Calu3 (cell line): ENCODE results near the gene PGAP6. TPM values are rescaled to one million over a fixed set of nuclear protein-coding genes. Genes with fewer than 3 reads are reported as not detected.
"Not testable (repeated sequence)": the region's sequence is repeated elsewhere in the genome, so short reads cannot be mapped to it uniquely, and the experiment has no call there.

Source experiments
- BruUV-seq: library from RNA; stranded (reverse); fragments of 400-500 nt; replicated peaks from 2 replicates; lab custom pipeline; 2021; lab: Mats Ljungman, UMichigan
- CTCF ChIA-PET: fragments of 300-600 bp; sonication (Branson Sonifier 250); formaldehyde crosslinking; loops from one replicate; lab custom pipeline; 2022; ENCODE audit warnings: antibody characterized with exemption; lab: Charles Lee
- DNase-seq: peaks from one replicate; pipeline ENCODE4 v3.0.0; 2022
- H3K27ac Mint-ChIP-seq: one replicate; pipeline ENCODE4 v1.8.0; 2022; ENCODE audit warnings: mixed read lengths; ENCODE audit not compliant: unreplicated experiment
- H3K27me3 Mint-ChIP-seq: one replicate; pipeline ENCODE4 v1.8.0; 2022; ENCODE audit warnings: mixed read lengths; ENCODE audit not compliant: unreplicated experiment
- H3K36me3 Mint-ChIP-seq: one replicate; pipeline ENCODE4 v1.8.0; 2022; ENCODE audit warnings: mild to moderate bottlenecking, moderate library complexity, mixed read lengths; ENCODE audit not compliant: insufficient read depth, unreplicated experiment
- H3K4me1 Mint-ChIP-seq: one replicate; pipeline ENCODE4 v1.8.0; 2022; ENCODE audit warnings: mild to moderate bottlenecking, low read depth, mixed read lengths; ENCODE audit not compliant: unreplicated experiment
- H3K4me3 Mint-ChIP-seq: one replicate; pipeline ENCODE4 v1.8.0; 2022; ENCODE audit warnings: mild to moderate bottlenecking, low read depth, moderate library complexity, mixed read lengths; ENCODE audit not compliant: unreplicated experiment
- H3K9me3 Mint-ChIP-seq: one replicate; pipeline ENCODE4 v1.8.0; 2022; ENCODE audit warnings: low read depth, mixed read lengths; ENCODE audit not compliant: unreplicated experiment
- intact Hi-C: fragments of 100-400 bp; cut with micrococcal nuclease; formaldehyde crosslinking; loops from one replicate; pipeline ENCODE4 v1.10.0; 2022; ENCODE audit not compliant: unreplicated experiment
- total RNA-seq: library from RNA; stranded (reverse); gene quantifications from 2 replicates; pipeline ENCODE4 v1.2.3, GENCODE V29; 2022
- TF ChIP-seq, protein P1 (sequence below): fragments of 200-600 bp; IDR thresholded peaks from one replicate; pipeline ENCODE4 v1.8.0; 2022; ENCODE audit warnings: antibody characterized with exemption; ENCODE audit not compliant: unreplicated experiment

Gene PGAP6
- total RNA-seq, 1 experiment from 2014 or later, result 70.0 TPM

DNA sequence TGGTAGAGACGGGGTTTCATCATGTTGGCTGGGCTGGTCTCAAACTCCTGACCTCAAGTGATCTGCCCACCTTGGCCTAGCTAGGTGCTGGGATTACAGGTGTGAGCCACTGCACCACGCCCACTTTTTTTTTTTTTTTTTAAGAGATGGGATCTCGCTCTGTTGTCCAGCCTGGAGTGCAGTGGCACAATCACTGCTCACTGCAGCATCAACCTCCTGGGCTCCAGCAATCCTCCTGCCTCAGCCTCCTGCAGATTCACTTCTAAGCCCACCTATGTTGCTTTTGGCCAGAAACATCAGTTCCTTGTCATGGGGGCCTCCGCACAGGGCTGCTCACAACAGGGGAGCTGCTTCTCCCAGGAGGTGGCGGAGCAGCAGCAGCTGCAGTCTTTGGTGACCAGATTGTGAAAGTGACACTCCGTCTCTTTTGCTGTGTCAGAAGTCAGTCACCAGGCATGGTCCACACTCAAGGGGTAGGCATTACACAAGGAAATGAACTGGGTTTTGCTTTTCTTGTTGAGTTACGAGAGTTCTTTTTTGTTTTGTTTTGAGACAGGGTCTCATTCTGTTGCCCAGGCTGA is 10.8 kb upstream of the PGAP6 start:
- no TSS peak for BruUV-seq
- intact Hi-C loops, result no loop called here
- Mint-ChIP-seq H3K27me3 (no peaks in the 10 kb centered on the region), H3K9me3 (no peaks in the 10 kb centered on the region), H3K36me3 (peaks cover 28% of the 10 kb centered on the region), H3K27ac (no peak overlapping the region), H3K4me1 (no peaks in the 10 kb centered on the region), H3K4me3 (no peak overlapping the region)
- CTCF ChIA-PET, result interaction anchor here (1.4 kb wide), 1 partner anchor 95 kb away, joined by 3 read pairs; no protein-coding TSS in a partner anchor
- TF ChIP-seq, protein P1, sequence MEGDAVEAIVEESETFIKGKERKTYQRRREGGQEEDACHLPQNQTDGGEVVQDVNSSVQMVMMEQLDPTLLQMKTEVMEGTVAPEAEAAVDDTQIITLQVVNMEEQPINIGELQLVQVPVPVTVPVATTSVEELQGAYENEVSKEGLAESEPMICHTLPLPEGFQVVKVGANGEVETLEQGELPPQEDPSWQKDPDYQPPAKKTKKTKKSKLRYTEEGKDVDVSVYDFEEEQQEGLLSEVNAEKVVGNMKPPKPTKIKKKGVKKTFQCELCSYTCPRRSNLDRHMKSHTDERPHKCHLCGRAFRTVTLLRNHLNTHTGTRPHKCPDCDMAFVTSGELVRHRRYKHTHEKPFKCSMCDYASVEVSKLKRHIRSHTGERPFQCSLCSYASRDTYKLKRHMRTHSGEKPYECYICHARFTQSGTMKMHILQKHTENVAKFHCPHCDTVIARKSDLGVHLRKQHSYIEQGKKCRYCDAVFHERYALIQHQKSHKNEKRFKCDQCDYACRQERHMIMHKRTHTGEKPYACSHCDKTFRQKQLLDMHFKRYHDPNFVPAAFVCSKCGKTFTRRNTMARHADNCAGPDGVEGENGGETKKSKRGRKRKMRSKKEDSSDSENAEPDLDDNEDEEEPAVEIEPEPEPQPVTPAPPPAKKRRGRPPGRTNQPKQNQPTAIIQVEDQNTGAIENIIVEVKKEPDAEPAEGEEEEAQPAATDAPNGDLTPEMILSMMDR, result no peak
- DNase-seq, result no peak

DNA sequence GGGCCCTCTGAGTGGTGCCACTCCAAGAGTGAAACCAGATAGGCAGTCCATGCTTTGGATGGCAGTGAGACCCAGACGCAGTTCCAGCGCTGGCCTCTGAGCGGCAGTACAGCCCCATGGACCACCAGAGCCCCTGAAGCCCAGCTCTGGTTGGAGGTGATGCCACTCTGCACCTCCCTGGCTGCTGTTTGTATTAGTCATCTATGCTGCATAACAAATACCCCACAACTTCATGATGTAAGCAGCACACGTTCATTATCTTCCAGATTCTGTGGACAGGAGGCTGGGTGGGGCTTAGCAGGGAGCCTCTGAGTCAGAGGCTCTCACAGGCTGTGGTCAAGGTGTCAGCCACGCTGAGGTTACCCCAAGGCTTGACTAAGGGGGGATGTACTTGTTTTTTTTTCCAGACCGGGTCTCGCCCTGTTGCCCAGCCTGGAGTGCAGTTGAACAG is 10.1 kb upstream of the PGAP6 start:
- Mint-ChIP-seq H3K4me3 (no peak overlapping the region), H3K36me3 (peaks cover 26% of the 10 kb centered on the region), H3K27ac (no peak overlapping the region), H3K4me1 (no peaks in the 10 kb centered on the region), H3K27me3 (no peaks in the 10 kb centered on the region), H3K9me3 (no peaks in the 10 kb centered on the region)
- intact Hi-C loops, result no loop called here
- TF ChIP-seq, protein P1, result peak; percentile 61
- CTCF ChIA-PET, result interaction anchor here (0.5 to 1.4 kb wide), 2 partner anchors 96 to 103 kb away, joined by 3 read pairs; no protein-coding TSS in a partner anchor
- DNase-seq, result peak; percentile 71
- BruUV-seq, result no TSS peak

DNA sequence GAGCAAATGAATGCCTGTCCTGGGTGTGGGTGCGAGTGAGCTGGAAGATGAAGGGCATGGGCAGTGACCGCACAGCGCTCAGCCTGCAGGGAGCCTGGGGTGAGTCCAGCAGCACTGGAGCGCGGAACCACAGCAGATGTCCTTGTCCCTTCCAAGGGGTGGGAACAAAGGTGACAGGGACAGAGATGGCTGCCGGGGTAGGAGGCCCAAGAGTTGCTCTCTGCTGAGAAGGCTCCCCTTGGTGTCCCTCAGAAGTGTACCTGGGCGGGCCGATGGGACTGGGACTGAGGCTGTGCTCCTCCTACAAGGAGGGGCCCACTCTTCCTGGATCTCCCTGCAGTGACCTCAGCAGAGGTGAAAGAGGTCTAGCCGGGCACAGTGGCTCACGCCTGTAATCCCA is 7.6 kb upstream of the PGAP6 start:
- no TSS peak for BruUV-seq
- no peak overlapping the region for H3K4me3 Mint-ChIP-seq
- no peak overlapping the region for H3K27ac Mint-ChIP-seq
- peaks cover 15% of the 10 kb centered on the region for H3K36me3 Mint-ChIP-seq
- no peaks in the 10 kb centered on the region for H3K4me1 Mint-ChIP-seq
- H3K9me3 Mint-ChIP-seq, result no peaks in the 10 kb centered on the region
- TF ChIP-seq, protein P1, result no peak
- H3K27me3 Mint-ChIP-seq, result no peaks in the 10 kb centered on the region
- DNase-seq, result no peak
- intact Hi-C loops, result no loop called here
- CTCF ChIA-PET, result no interaction called here

DNA sequence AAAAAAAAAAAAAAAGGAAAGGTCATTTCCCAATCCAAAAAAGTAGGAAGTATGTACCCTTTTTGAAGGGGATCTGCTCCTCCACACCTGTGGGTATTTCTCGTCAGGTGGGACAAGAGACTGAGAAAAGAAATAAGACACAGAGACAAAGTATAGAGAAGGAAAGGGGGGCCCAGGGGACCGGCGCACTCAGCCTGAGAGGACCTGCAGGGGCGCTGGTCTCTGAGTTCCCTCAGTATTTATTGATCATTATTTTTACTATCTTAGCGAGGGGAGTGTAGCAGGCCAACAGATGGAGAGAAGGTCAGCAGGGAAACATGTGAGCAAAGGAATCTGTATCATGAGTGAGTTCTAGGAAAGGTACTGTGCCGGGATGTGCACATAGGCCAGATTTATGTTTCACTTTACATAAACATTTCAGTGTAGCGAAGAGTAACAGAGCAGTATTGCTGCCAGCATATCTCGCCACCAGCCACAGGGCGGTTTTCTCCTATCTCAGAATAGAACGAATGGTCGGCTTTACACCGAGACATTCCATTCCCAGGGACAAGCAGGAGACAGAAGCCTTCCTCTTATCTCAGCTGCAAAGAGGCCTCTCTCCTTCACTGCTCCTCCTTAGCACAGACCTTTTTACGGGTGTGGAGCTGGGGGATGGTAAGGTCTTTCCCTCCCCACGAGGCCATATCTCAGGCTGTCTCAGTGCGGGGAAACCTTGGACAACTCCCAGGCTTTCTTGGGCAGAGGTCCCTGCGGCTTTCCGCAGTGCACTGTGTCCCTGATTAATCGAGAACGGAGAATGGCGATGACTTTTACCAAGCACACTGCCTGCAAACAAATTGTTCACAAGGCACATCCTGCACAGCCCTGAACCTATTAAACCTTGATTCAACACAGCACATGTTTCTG is 6.2 kb upstream of the PGAP6 start:
- H3K36me3 Mint-ChIP-seq, result peaks cover 21% of the 10 kb centered on the region
- CTCF ChIA-PET, H3K27me3 Mint-ChIP-seq, H3K9me3 Mint-ChIP-seq, BruUV-seq, H3K4me1 Mint-ChIP-seq, H3K27ac Mint-ChIP-seq, H3K4me3 Mint-ChIP-seq, intact Hi-C loops, DNase-seq: not testable (repeated sequence)
